CD4-positive, alpha-beta T cell treated with Interleukin-12 subunit alpha and Interleukin-12 subunit beta, for 1 hour (primary cell): Measurements from ENCODE around the gene IP6K2.
A peak's percentile ranks its signal among the peaks of the same experiment; 100 is the strongest.

ENCODE experiments used
- DNase-seq: peaks from one replicate; pipeline ENCODE4 v3.0.0-alpha.2; 2020

The IP6K2 gene

GRCh38 chr3:48662753-48663488 lies 54.1 kb downstream of the IP6K2 start, which contains the start of gene CELSR3:
Gene CELSR3, minus strand, starts transcription at chr3:48662886. Its CDS starts 252 bp downstream, at chr3:48662634.
- peak; percentile 74 for DNase-seq

GRCh38 chr3:48662145-48662752 lies 54.8 kb downstream of the IP6K2 start:
- DNase-seq: no peak

- peak; percentile 75 for DNase-seq
Observed at GRCh38 chr3:48661501-48662144, 55.4 kb downstream of the IP6K2 start.

- DNase-seq: no peak
Observed at GRCh38 chr3:48660800-48661400, 56.1 kb downstream of the IP6K2 start.

GRCh38 chr3:48656841-48657281 lies 60.2 kb downstream of the IP6K2 start:
- peak; percentile 52 for DNase-seq

GRCh38 chr3:48656061-48656840 lies 60.8 kb downstream of the IP6K2 start:
- peak; percentile 89 for DNase-seq

GRCh38 chr3:48655606-48656005 lies 61.4 kb downstream of the IP6K2 start:
- peak; percentile 59 for DNase-seq

GRCh38 chr3:48655063-48655462 lies 62.0 kb downstream of the IP6K2 start:
- DNase-seq: no peak

GRCh38 chr3:48652923-48653715 lies 63.9 kb downstream of the IP6K2 start:
- DNase-seq: no peak

- no peak for DNase-seq
Observed at GRCh38 chr3:48651771-48652170, 65.2 kb downstream of the IP6K2 start.

- DNase-seq: no peak
Observed at GRCh38 chr3:48650723-48651122, 66.3 kb downstream of the IP6K2 start.

GRCh38 chr3:48648188-48648850 lies 68.7 kb downstream of the IP6K2 start:
- DNase-seq: no peak

- no peak for DNase-seq
Observed at GRCh38 chr3:48647714-48648113, 69.3 kb downstream of the IP6K2 start.

- DNase-seq: no peak
Observed at GRCh38 chr3:48644898-48645760, 71.9 kb downstream of the IP6K2 start.

GRCh38 chr3:48642605-48643004 lies 74.4 kb downstream of the IP6K2 start:
- DNase-seq: no peak

GRCh38 chr3:48641396-48641795 lies 75.6 kb downstream of the IP6K2 start:
- DNase-seq: no peak

- no peak for DNase-seq
Observed at GRCh38 chr3:48639944-48640606, 76.9 kb downstream of the IP6K2 start.
